Thyroid gland (tissue), 4 donors: ENCODE results near the gene TUBA1C. TPM values are rescaled to one million over a fixed set of nuclear protein-coding genes. Genes with fewer than 3 reads are reported as not detected.

Experiments used
- DNase-seq, 2 donors: peaks; one replicate each; pipeline ENCODE4 v3.0.0-alpha.2; 2019
- H3K27ac ChIP-seq, 3 donors: fragments of 200-600 bp; sonication (generic); 1 replicate in 2 of 3; 2 replicates in 1 of 3; pipeline ENCODE4 v1.5.1; 2016 to 2019; ENCODE audit warnings: mild to moderate bottlenecking in 1 of 3, moderate library complexity in 1 of 3
- H3K27me3 ChIP-seq: fragments of 200-600 bp; sonication (generic); one replicate; pipeline ENCODE4 v1.5.1; 2019
- H3K36me3 ChIP-seq, 2 donors: fragments of 200-600 bp; sonication (generic); one replicate each; pipeline ENCODE4 v1.5.1; 2016 to 2019
- H3K4me1 ChIP-seq, 2 donors: fragments of 200-600 bp; sonication (generic); one replicate each; pipeline ENCODE4 v1.5.1; 2017 to 2019
- H3K4me3 ChIP-seq, 3 donors: fragments of 200-600 bp; sonication (generic); replicated peaks in 1 of 3; 1 replicate in 2 of 3; 2 replicates in 1 of 3; pipeline ENCODE4 v1.5.1; 2016; ENCODE audit warnings: mild to moderate bottlenecking in 1 of 3
- H3K9me3 ChIP-seq: fragments of 200-600 bp; sonication (generic); one replicate; pipeline ENCODE4 v1.5.1; 2017
- POLR2A ChIP-seq, 2 donors: fragments of 450-650 bp; IDR thresholded peaks; one replicate each; pipeline ENCODE4 v1.6.1; 2017; ENCODE audit warnings: antibody characterized with exemption in 2 of 2, mild to moderate bottlenecking in 2 of 2, moderate library complexity in 1 of 2
- WGBS, 2 donors: methylation state at CpG; one replicate each; pipeline ENCODE4 v1.1.5; 2017; 5-methylcytosine and 5-hydroxymethylcytosine counted together
- intact Hi-C: fragments of 100-400 bp; cut with DNase I; formaldehyde crosslinking; loops from one replicate; pipeline ENCODE4 v1.15.1; 2023
- total RNA-seq, 4 donors: library from RNA; depleted of rRNA; stranded (reverse); fragments of >200 nt; gene quantifications; one replicate each; pipeline ENCODE4 v1.2.3, GENCODE V29; 2016
- TF ChIP-seq, protein P1 (sequence below), 6 experiments: fragments of 200-600 bp in 3 of 6; fragments of 450-650 bp in 3 of 6; sonication (generic) in 3 of 6; IDR thresholded peaks; one replicate each; pipeline ENCODE4 v1.5.1; 2016 to 2019; ENCODE audit warnings: antibody characterized with exemption in 6 of 6, mild to moderate bottlenecking in 2 of 6, inconsistent platforms in 1 of 6, moderate library complexity in 1 of 6

TUBA1C gene
- total RNA-seq, 4 donors from 2014 or later, result 80.6 to 385 (median 212) TPM

DNA sequence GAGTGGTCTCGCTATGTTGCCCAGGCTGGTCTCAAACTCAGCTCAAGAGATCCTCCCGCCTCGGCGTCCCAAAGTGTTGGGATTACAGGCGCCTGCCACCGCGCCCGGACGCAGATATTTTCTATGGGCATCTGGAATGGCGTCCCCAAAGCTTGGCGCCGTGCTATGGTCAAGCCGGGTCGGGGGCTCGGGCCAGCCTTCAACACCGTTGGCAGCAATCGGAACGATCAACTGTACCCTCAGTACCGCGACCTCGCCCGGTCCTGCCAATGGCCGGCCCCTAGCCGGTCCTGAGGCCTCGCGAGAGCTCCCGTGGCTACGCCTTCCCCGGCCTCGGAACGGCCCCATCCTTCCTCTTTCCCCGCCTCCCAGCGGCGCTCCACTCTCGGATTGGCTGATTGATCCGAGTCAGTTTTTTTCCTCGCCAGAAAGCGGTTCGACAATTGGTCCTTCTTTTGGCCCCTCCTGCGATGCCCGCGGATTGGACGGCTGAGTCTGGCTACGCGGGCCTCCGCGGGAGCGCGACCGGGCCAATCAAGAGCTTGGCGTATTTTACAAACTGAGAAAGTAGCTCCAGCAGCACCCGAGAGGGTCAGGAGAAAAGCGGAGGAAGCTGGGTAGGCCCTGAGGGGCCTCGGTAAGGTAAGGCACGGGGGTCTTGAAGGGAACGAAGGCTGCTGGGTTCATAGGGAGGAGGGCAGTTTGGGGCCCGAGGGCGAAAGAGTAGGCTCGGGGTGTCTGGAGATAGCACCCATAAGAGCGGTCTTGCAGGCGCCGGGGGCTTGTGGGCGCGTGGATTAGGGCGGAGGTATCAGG is 58.0 kb downstream of the TUBA1C start, which contains the start of gene TROAP:
Gene TROAP (plus strand): TSS at position 548 of the 816 bp plus-strand sequence. CDS start 354 bp downstream, outside the sequence.
- DNase-seq, result peak; percentile 97 to 98
- H3K27me3 ChIP-seq, result no peaks in the 10 kb centered on the region
- H3K27ac ChIP-seq, result peak within 1 kb of the TSS in 2 of 3 donors; percentile 41 to 47
- peaks cover 0 to 10% of the 10 kb centered on the region in 2 donors for H3K4me1 ChIP-seq
- H3K4me3 ChIP-seq, result peak within 1 kb of the TSS in 2 of 3 donors; percentile 55 to 69
- TF ChIP-seq, protein P1, sequence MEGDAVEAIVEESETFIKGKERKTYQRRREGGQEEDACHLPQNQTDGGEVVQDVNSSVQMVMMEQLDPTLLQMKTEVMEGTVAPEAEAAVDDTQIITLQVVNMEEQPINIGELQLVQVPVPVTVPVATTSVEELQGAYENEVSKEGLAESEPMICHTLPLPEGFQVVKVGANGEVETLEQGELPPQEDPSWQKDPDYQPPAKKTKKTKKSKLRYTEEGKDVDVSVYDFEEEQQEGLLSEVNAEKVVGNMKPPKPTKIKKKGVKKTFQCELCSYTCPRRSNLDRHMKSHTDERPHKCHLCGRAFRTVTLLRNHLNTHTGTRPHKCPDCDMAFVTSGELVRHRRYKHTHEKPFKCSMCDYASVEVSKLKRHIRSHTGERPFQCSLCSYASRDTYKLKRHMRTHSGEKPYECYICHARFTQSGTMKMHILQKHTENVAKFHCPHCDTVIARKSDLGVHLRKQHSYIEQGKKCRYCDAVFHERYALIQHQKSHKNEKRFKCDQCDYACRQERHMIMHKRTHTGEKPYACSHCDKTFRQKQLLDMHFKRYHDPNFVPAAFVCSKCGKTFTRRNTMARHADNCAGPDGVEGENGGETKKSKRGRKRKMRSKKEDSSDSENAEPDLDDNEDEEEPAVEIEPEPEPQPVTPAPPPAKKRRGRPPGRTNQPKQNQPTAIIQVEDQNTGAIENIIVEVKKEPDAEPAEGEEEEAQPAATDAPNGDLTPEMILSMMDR (IDR thresholded peaks at IDR 0.05), result no peak
- TF ChIP-seq POLR2A (IDR thresholded peaks at IDR 0.05), result peak in 1 of 2 donors; percentile 75
- intact Hi-C loops, result no loop called here
- no peaks in the 10 kb centered on the region for H3K36me3 ChIP-seq
- WGBS, 2 donors, result 1 to 2% methylated on average over 62 to 64 of the region's 65 CpGs
- no peaks in the 10 kb centered on the region for H3K9me3 ChIP-seq

DNA sequence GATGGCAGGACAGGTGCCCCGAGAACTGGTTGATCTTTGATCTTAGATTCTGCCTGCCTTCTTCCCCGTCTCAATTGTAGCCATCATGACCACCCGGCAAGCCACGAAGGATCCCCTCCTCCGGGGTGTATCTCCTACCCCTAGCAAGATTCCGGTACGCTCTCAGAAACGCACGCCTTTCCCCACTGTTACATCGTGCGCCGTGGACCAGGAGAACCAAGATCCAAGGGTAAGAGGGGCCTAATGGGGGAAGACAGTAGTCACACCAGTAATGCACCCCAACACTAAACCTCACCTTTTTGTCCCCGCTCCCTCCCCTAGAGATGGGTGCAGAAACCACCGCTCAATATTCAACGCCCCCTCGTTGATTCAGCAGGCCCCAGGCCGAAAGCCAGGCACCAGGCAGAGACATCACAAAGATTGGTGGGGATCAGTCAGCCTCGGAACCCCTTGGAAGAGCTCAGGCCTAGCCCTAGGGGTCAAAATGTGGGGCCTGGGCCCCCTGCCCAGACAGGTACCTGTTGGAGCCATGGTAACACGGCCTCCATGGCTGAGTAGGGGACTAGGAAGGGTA is 58.7 kb downstream of the TUBA1C start:
- WGBS, 2 donors, result 9 to 15% methylated on average over 19 of the region's 19 CpGs
- Histone ChIP-seq H3K27ac (no peak overlapping the region), H3K9me3 (no peaks in the 10 kb centered on the region), H3K4me1 (peaks cover 0 to 10% of the 10 kb centered on the region in 2 donors), H3K36me3 (no peaks in the 10 kb centered on the region), H3K27me3 (no peaks in the 10 kb centered on the region), H3K4me3 (peak overlapping the region in 1 of 3 donors; percentile 24)
- TF ChIP-seq, protein P1 (IDR thresholded peaks at IDR 0.05), result no peak
- TF ChIP-seq POLR2A (IDR thresholded peaks at IDR 0.05), result no peak
- intact Hi-C loops, result no loop called here
- no peak for DNase-seq

Other genes starting within 250 kb of the TUBA1C start
- 10 to 100 TPM; 50.3 to 68.1 (median 59.9) TPM for gene PRKAG1, start 246.3 kb upstream of the TUBA1C start, total RNA-seq
- gene KMT2D, start 204.3 kb upstream of the TUBA1C start, total RNA-seq, result 100 to 1,000 TPM in 1 of 4 donors, 10 to 100 TPM in 3; 42.5 to 107 (median 71.6) TPM
- under 1 TPM in 1 of 4 donors, not detected in 3; 0.98 TPM for gene RHEBL1, start 195.1 kb upstream of the TUBA1C start, total RNA-seq
- gene DHH, start 170.3 kb upstream of the TUBA1C start, total RNA-seq, result under 1 TPM; 0.17 to 0.94 (median 0.44) TPM
- 10 to 100 TPM; 30.4 to 54.8 (median 46.6) TPM for gene LMBR1L, start 154.2 kb upstream of the TUBA1C start, total RNA-seq
- gene TUBA1B, start 133.7 kb upstream of the TUBA1C start, total RNA-seq, result 100 to 1,000 TPM; 284 to 653 (median 477) TPM
- gene TUBA1A, start 76.0 kb upstream of the TUBA1C start, total RNA-seq, result 10 to 100 TPM; 24.6 to 64.4 (median 32.1) TPM
- gene PRPH, start 30.1 kb downstream of the TUBA1C start, total RNA-seq, result under 1 TPM in 1 of 4 donors, not detected in 3; 0.67 TPM
- 1 to 10 TPM in 1 of 4 donors, under 1 TPM in 2, not detected in 1; 0.56 to 2.6 (median 0.96) TPM for gene TROAP, start 58.2 kb downstream of the TUBA1C start, total RNA-seq
- gene C1QL4, start 72.1 kb downstream of the TUBA1C start, total RNA-seq, result 1 to 10 TPM in 1 of 4 donors, under 1 TPM in 2, not detected in 1; 0.67 to 1.2 (median 0.73) TPM
- 10 to 100 TPM; 10.3 to 19.5 (median 17.5) TPM for gene DNAJC22, start 81.8 kb downstream of the TUBA1C start, total RNA-seq
- 10 to 100 TPM; 24.7 to 37.8 (median 30.1) TPM for gene SPATS2, start 102.4 kb downstream of the TUBA1C start, total RNA-seq